Ishikawa (cell line): ENCODE measurements around the gene LRRC46.

Experiments used
- EGR1 ChIP-seq: IDR thresholded peaks from 2 replicates; pipeline ENCODE4 v1.6.1; 2012
- RAD21 ChIP-seq: IDR thresholded peaks from 2 replicates; pipeline ENCODE4 v1.6.1; 2012; ENCODE audit warnings: low read depth
- TEAD4 ChIP-seq: IDR thresholded peaks from 2 replicates; pipeline ENCODE4 v1.6.1; 2012
- ZBTB7A ChIP-seq: IDR thresholded peaks from 2 replicates; pipeline ENCODE4 v1.6.1; 2012; ENCODE audit warnings: low read depth
- TF ChIP-seq, protein P1 (sequence below): IDR thresholded peaks from 2 replicates; pipeline ENCODE4 v1.6.1; 2012
- TF ChIP-seq, protein P2 (sequence below): IDR thresholded peaks from 2 replicates; pipeline ENCODE4 v1.6.1; 2012

DNA sequence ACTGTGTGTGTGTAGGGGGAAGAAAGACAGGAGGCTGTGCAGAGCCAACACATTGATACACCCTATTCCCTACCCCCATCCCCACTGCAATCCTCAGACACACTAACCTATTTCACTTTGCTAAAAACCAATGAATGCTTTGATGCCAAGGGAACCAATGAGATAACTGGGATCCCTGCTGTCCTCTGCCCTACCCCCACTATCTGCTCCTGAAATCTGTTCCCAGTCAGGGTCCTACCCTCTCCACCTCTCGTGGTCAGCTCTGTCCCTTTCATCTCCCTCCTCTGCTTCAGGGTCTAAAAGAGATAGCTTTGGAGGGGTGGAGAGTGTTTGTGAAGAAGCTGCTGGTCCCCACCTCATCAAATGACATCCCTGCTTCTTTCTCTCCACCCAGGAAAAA lies 38.6 kb downstream of the LRRC46 start:
- TF ChIP-seq RAD21 (no peak), TEAD4 (no peak), EGR1 (no peak), ZBTB7A (no peak)
- TF ChIP-seq, protein P1, sequence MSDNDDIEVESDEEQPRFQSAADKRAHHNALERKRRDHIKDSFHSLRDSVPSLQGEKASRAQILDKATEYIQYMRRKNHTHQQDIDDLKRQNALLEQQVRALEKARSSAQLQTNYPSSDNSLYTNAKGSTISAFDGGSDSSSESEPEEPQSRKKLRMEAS, result no peak
- TF ChIP-seq, protein P2, sequence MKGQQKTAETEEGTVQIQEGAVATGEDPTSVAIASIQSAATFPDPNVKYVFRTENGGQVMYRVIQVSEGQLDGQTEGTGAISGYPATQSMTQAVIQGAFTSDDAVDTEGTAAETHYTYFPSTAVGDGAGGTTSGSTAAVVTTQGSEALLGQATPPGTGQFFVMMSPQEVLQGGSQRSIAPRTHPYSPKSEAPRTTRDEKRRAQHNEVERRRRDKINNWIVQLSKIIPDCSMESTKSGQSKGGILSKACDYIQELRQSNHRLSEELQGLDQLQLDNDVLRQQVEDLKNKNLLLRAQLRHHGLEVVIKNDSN, result no peak
